GM18858 (cell line): Measurements from ENCODE around the gene SMAGP.
"Not testable (repeated sequence)": the region's sequence is repeated elsewhere in the genome, so short reads cannot be mapped to it uniquely, and the experiment has no call there.

Source experiments
- ATAC-seq: cut with Tn5 transposase; IDR thresholded peaks from one replicate; pipeline ENCODE4 v1.9.1; 2021; ENCODE audit not compliant: unreplicated experiment

The SMAGP gene

GRCh38 chr12:51265024-51265423 lies 5.2 kb downstream of the SMAGP start:
- ATAC-seq, result peak; percentile 70

GRCh38 chr12:51264297-51264696 lies 5.9 kb downstream of the SMAGP start:
- no peak for ATAC-seq

- ATAC-seq, result no peak
Measured at GRCh38 chr12:51263341-51263740, 6.9 kb downstream of the SMAGP start.

GRCh38 chr12:51262758-51263177 lies 7.4 kb downstream of the SMAGP start:
- no peak for ATAC-seq

GRCh38 chr12:51259600-51259999 lies 10.6 kb downstream of the SMAGP start:
- not testable (repeated sequence) for ATAC-seq

GRCh38 chr12:51254536-51254935 lies 15.7 kb downstream of the SMAGP start:
- no peak for ATAC-seq

- ATAC-seq, result no peak
Measured at GRCh38 chr12:51253276-51253675, 16.9 kb downstream of the SMAGP start.

- no peak for ATAC-seq
Measured at GRCh38 chr12:51247523-51248206, 22.6 kb downstream of the SMAGP start.

GRCh38 chr12:51246254-51246853 lies 23.9 kb downstream of the SMAGP start:
- ATAC-seq, result no peak

- no peak for ATAC-seq
Measured at GRCh38 chr12:51245476-51246253, 24.6 kb downstream of the SMAGP start.

GRCh38 chr12:51244269-51244668 lies 25.9 kb downstream of the SMAGP start:
- ATAC-seq, result no peak

GRCh38 chr12:51242876-51243275 lies 27.3 kb downstream of the SMAGP start:
- ATAC-seq, result no peak

GRCh38 chr12:51242120-51242519 lies 28.1 kb downstream of the SMAGP start:
- ATAC-seq, result no peak

GRCh38 chr12:51240971-51241370 lies 29.2 kb downstream of the SMAGP start:
- no peak for ATAC-seq

GRCh38 chr12:51238510-51239334 lies 31.5 kb downstream of the SMAGP start, which contains the start of gene DAZAP2:
TSS of gene DAZAP2 (plus strand) at chr12:51238826. CDS start at chr12:51238908, 82 bp downstream.
- ATAC-seq, result peak; percentile 73

- no peak for ATAC-seq
Measured at GRCh38 chr12:51238037-51238509, 32.1 kb downstream of the SMAGP start.

GRCh38 chr12:51234530-51234929 lies 35.7 kb downstream of the SMAGP start:
- ATAC-seq, result no peak

GRCh38 chr12:51232642-51233041 lies 37.6 kb downstream of the SMAGP start:
- no peak for ATAC-seq

GRCh38 chr12:51229116-51229809 lies 41.0 kb downstream of the SMAGP start:
- ATAC-seq, result no peak

- ATAC-seq, result no peak
Measured at GRCh38 chr12:51227962-51228361, 42.3 kb downstream of the SMAGP start.
